Naive thymus-derived CD4-positive, alpha-beta T cell (primary cell): ENCODE measurements around the gene SFI1. TPM values are rescaled to one million over a fixed set of nuclear protein-coding genes. Genes with fewer than 3 reads are reported as not detected.
A peak's percentile ranks its signal among the peaks of the same experiment; 100 is the strongest.

Experiments
- ATAC-seq: fragments of 150-1000 bp; cut with Tn5 transposase; 2 replicates; pipeline ENCODE4 v1.10.0; 2021; ENCODE audit warnings: mild to moderate bottlenecking, moderate library complexity
- CTCF ChIA-PET: fragments of 350-600 bp; sonication (Branson Sonifier 250); formaldehyde crosslinking; loops from one replicate; lab custom pipeline; 2021; ENCODE audit warnings: antibody characterized with exemption; lab: Charles Lee
- POLR2A ChIA-PET: fragments of 350-600 bp; sonication (Branson Sonifier 250); formaldehyde crosslinking; loops from one replicate; lab custom pipeline; 2021; ENCODE audit warnings: antibody characterized with exemption, inconsistent platforms; lab: Charles Lee
- DNase-seq, 9 donors: peaks; one replicate each; pipeline versions ENCODE4 v3.0.0 to v3.0.0-alpha.2; 2020 to 2022; ENCODE audit warnings: mixed read lengths in 1 of 9
- H3K27ac ChIP-seq: one replicate; pipeline ENCODE4 v1.7.0; 2013; ENCODE audit warnings: mild to moderate bottlenecking, low read depth, low read length, moderate library complexity
- H3K27me3 ChIP-seq, 2 donors: one replicate each; pipeline ENCODE4 v1.7.0; 2013; ENCODE audit warnings: low read length in 2 of 2, mild to moderate bottlenecking in 2 of 2, moderate library complexity in 2 of 2; ENCODE audit not compliant: control insufficient read depth in 2 of 2, insufficient read depth in 2 of 2
- H3K36me3 ChIP-seq, 3 experiments: 1 replicate in 2 of 3; 2 replicates in 1 of 3; pipeline ENCODE4 v1.7.0; 2013; ENCODE audit warnings: low read length in 3 of 3, mild to moderate bottlenecking in 3 of 3, moderate library complexity in 1 of 3; ENCODE audit not compliant: insufficient read depth in 3 of 3, control insufficient read depth in 2 of 3
- H3K4me1 ChIP-seq, 2 donors: one replicate each; pipeline ENCODE4 v1.7.0; 2013; ENCODE audit warnings: low read length in 2 of 2, mild to moderate bottlenecking in 2 of 2, moderate library complexity in 1 of 2; ENCODE audit not compliant: control insufficient read depth in 2 of 2, insufficient read depth in 2 of 2
- H3K4me3 ChIP-seq: 2 replicates; pipeline ENCODE4 v1.7.0; 2013; ENCODE audit warnings: mild to moderate bottlenecking, low read length
- H3K9me3 ChIP-seq, 3 experiments: 1 replicate in 2 of 3; 2 replicates in 1 of 3; pipeline ENCODE4 v1.7.0; 2013; ENCODE audit warnings: low read length in 3 of 3; ENCODE audit not compliant: control insufficient read depth in 2 of 3
- H3K27ac Mint-ChIP-seq, 9 donors: one replicate each; pipeline ENCODE4 v1.8.0; 2020 to 2022; ENCODE audit warnings: mixed read lengths in 9 of 9, mild to moderate bottlenecking in 8 of 9, moderate library complexity in 5 of 9, inconsistent platforms in 2 of 9
- H3K27me3 Mint-ChIP-seq, 5 donors: one replicate each; pipeline ENCODE4 v1.8.0; 2021 to 2022; ENCODE audit warnings: mixed read lengths in 5 of 5, mild to moderate bottlenecking in 1 of 5
- H3K36me3 Mint-ChIP-seq, 5 donors: one replicate each; pipeline ENCODE4 v1.8.0; 2020 to 2022; ENCODE audit warnings: mixed read lengths in 5 of 5, mild to moderate bottlenecking in 3 of 5, inconsistent platforms in 1 of 5
- H3K4me1 Mint-ChIP-seq, 7 donors: one replicate each; pipeline ENCODE4 v1.8.0; 2020 to 2022; ENCODE audit warnings: mixed read lengths in 7 of 7, mild to moderate bottlenecking in 3 of 7, inconsistent platforms in 1 of 7
- H3K4me3 Mint-ChIP-seq, 10 donors: one replicate each; pipeline ENCODE4 v1.8.0; 2020 to 2022; ENCODE audit warnings: mild to moderate bottlenecking in 10 of 10, mixed read lengths in 10 of 10, moderate library complexity in 6 of 10, inconsistent platforms in 2 of 10
- H3K9me3 Mint-ChIP-seq, 11 donors: one replicate each; pipeline ENCODE4 v1.8.0; 2020 to 2022; ENCODE audit warnings: mixed read lengths in 11 of 11, mild to moderate bottlenecking in 4 of 11, inconsistent platforms in 1 of 11, moderate library complexity in 1 of 11
- intact Hi-C, 2 donors: fragments of 100-400 bp; cut with micrococcal nuclease; formaldehyde crosslinking; loops; one replicate each; pipeline ENCODE4 v1.15.1; 2023
- polyA plus RNA-seq, 2 donors: library from polyadenylated mRNA; unstranded; fragments of 300-500 nt; fragmentation: Illumina TruSeq; gene quantifications; one replicate each; pipeline ENCODE4 v1.2.3, GENCODE V29; 2021
- total RNA-seq, 6 experiments: library from RNA in 5 of 6; stranded (reverse) in 5 of 6; gene quantifications; 1 replicate in 5 of 6; 2 replicates in 1 of 6; pipeline ENCODE4 v1.2.3 and lab custom pipeline; 2021 to 2026

SFI1 gene
- total and polyA plus RNA-seq, 7 experiments from 2014 or later: 25.9 to 359 (median 253) TPM

- CTCF ChIA-PET: no interaction called here
- H3K4me1 Mint-ChIP-seq: peaks cover 7 to 58% (median 50%) of the 10 kb centered on the region in 7 donors
- peaks cover 0 to 15% (median 8%) of the 10 kb centered on the region in 5 donors for H3K36me3 Mint-ChIP-seq
- H3K27ac ChIP-seq: peak overlapping the region; percentile 92
- H3K36me3 ChIP-seq: peaks cover 0 to 7% (median 0%) of the 10 kb centered on the region in 3 experiments
- peak overlapping the region; percentile 92 to 99 (median 97) for H3K27ac Mint-ChIP-seq
- ATAC-seq (no peak), DNase-seq (no peak)
- H3K27me3 Mint-ChIP-seq: no peaks in the 10 kb centered on the region
- H3K9me3 ChIP-seq: no peaks in the 10 kb centered on the region
- peaks cover 25% of the 10 kb centered on the region in 2 donors for H3K4me1 ChIP-seq
- no peaks in the 10 kb centered on the region for H3K27me3 ChIP-seq
- intact Hi-C loops: loop anchor here (5.0 to 10.0 kb wide), 6 partner anchors 42 to 1611 kb away; partner anchors contain the start of genes DEPDC5 (in 1 of the 2), MORC2 (in 1 of the 2), MTFP1 (in 1 of the 2) and MTMR3 (in 1 of the 2)
- H3K4me3 ChIP-seq: peak overlapping the region; percentile 83
- POLR2A ChIA-PET: interaction anchor here (0.7 to 2.2 kb wide), 10 partner anchors 11 to 555 kb away, joined by 3 to 10 read pairs (median 3); partner anchors contain the start of genes DEPDC5 and PISD
- no peaks in the 10 kb centered on the region for H3K9me3 Mint-ChIP-seq
- peak overlapping the region; percentile 23 to 99 (median 94) for H3K4me3 Mint-ChIP-seq
These were observed 993 bp upstream of the SFI1 start for GRCh38 chr22:31495343-31495742.

- peaks cover 9 to 50% (median 44%) of the 10 kb centered on the region in 7 donors for H3K4me1 Mint-ChIP-seq
- Histone ChIP-seq H3K4me3 (peak overlapping the region; percentile 83), H3K9me3 (no peaks in the 10 kb centered on the region), H3K4me1 (peaks cover 17 to 18% of the 10 kb centered on the region in 2 donors), H3K27me3 (no peaks in the 10 kb centered on the region), H3K27ac (peak overlapping the region; percentile 92), H3K36me3 (peaks cover 0 to 11% (median 0%) of the 10 kb centered on the region in 3 experiments)
- H3K4me3 Mint-ChIP-seq: peak overlapping the region; percentile 85 to 99 (median 96)
- POLR2A ChIA-PET: interaction anchor here (2.2 kb wide), 1 partner anchor 206 kb away, joined by 10 read pairs; no protein-coding TSS in a partner anchor
- H3K9me3 Mint-ChIP-seq: no peaks in the 10 kb centered on the region
- H3K27ac Mint-ChIP-seq: peak overlapping the region; percentile 92 to 99 (median 98)
- peaks cover 0 to 19% (median 9%) of the 10 kb centered on the region in 5 donors for H3K36me3 Mint-ChIP-seq
- no peaks in the 10 kb centered on the region for H3K27me3 Mint-ChIP-seq
- ATAC-seq: peak; percentile 21
- peak in 4 of 9 donors; percentile 22 to 58 (median 54) for DNase-seq
- intact Hi-C loops: loop anchor here (1.0 to 10.0 kb wide), 21 partner anchors 7 to 1612 kb away; partner anchors contain the start of genes DRG1 (in 2 of the 2), MORC2 (in 2 of the 2), PATZ1 (in 2 of the 2) and PRR14L (in 2 of the 2)
- CTCF ChIA-PET: no interaction called here
These were observed 405 bp downstream of the SFI1 start for GRCh38 chr22:31496735-31497146.

- Histone ChIP-seq H3K9me3 (no peaks in the 10 kb centered on the region), H3K27me3 (no peaks in the 10 kb centered on the region), H3K36me3 (peaks cover 0 to 11% (median 0%) of the 10 kb centered on the region in 3 experiments), H3K4me1 (peaks cover 20% of the 10 kb centered on the region in 2 donors), H3K4me3 (peak overlapping the region; percentile 83), H3K27ac (peak overlapping the region; percentile 92)
- Mint-ChIP-seq H3K36me3 (peaks cover 0 to 21% (median 11%) of the 10 kb centered on the region in 5 donors), H3K27ac (peak overlapping the region; percentile 92 to 99 (median 98)), H3K9me3 (no peaks in the 10 kb centered on the region), H3K4me1 (peaks cover 15 to 52% (median 44%) of the 10 kb centered on the region in 7 donors), H3K27me3 (no peaks in the 10 kb centered on the region), H3K4me3 (peak overlapping the region; percentile 85 to 99 (median 96))
- POLR2A ChIA-PET: interaction anchor here (1.7 kb wide), 1 partner anchor 8 kb away, joined by 8 read pairs; the partner anchor contains the start of gene EIF4ENIF1
- CTCF ChIA-PET: no interaction called here
- DNase-seq (peak in 7 of 9 donors; percentile 64 to 85 (median 79)), ATAC-seq (peak; percentile 51)
- intact Hi-C loops: loop anchor here (1.0 to 10.0 kb wide), 15 partner anchors 8 to 1613 kb away; partner anchors contain the start of genes DRG1 (in 2 of the 2), MORC2 (in 2 of the 2), TUG1 (in 2 of the 2) and YWHAH (in 2 of the 2)
These were observed 1.0 kb downstream of the SFI1 start for GRCh38 chr22:31497148-31497938.

GRCh38 chr22:31501738-31502137 lies 5.4 kb downstream of the SFI1 start:
- peaks cover 43 to 80% (median 68%) of the 10 kb centered on the region in 7 donors for H3K4me1 Mint-ChIP-seq
- peaks cover 22% of the 10 kb centered on the region in 2 donors for H3K4me1 ChIP-seq
- DNase-seq (no peak), ATAC-seq (no peak)
- H3K27ac Mint-ChIP-seq: peak overlapping the region in 5 of 9 donors; percentile 20 to 73 (median 56)
- peaks cover 0 to 41% (median 22%) of the 10 kb centered on the region in 5 donors for H3K36me3 Mint-ChIP-seq
- peak overlapping the region in 9 of 10 donors; percentile 14 to 72 (median 56) for H3K4me3 Mint-ChIP-seq
- no peak overlapping the region for H3K4me3 ChIP-seq
- no peak overlapping the region for H3K27ac ChIP-seq
- intact Hi-C loops: no loop called here
- H3K9me3 ChIP-seq: no peaks in the 10 kb centered on the region
- H3K27me3 ChIP-seq: no peaks in the 10 kb centered on the region
- ChIA-PET CTCF (no interaction called here), POLR2A (interaction anchor here (0.9 to 1.0 kb wide), 2 partner anchors 10 to 13 kb away, joined by 3 read pairs; no protein-coding TSS in a partner anchor)
- no peaks in the 10 kb centered on the region for H3K27me3 Mint-ChIP-seq
- peaks cover 0 to 7% (median 0%) of the 10 kb centered on the region in 3 experiments for H3K36me3 ChIP-seq
- peaks cover 0 to 3% (median 0%) of the 10 kb centered on the region in 11 donors for H3K9me3 Mint-ChIP-seq

GRCh38 chr22:31503211-31503964 lies 7.1 kb downstream of the SFI1 start:
- ChIA-PET CTCF (interaction anchor here (0.7 kb wide), 1 partner anchor 53 kb away, joined by 3 read pairs; no protein-coding TSS in a partner anchor), POLR2A (no interaction called here)
- Histone ChIP-seq H3K4me1 (peaks cover 16 to 20% of the 10 kb centered on the region in 2 donors), H3K9me3 (no peaks in the 10 kb centered on the region), H3K27ac (no peak overlapping the region), H3K27me3 (no peaks in the 10 kb centered on the region), H3K4me3 (no peak overlapping the region), H3K36me3 (peaks cover 0 to 9% (median 0%) of the 10 kb centered on the region in 3 experiments)
- Mint-ChIP-seq H3K9me3 (peaks cover 0 to 7% (median 0%) of the 10 kb centered on the region in 11 donors), H3K4me1 (peaks cover 36 to 81% (median 72%) of the 10 kb centered on the region in 7 donors), H3K36me3 (peaks cover 0 to 46% (median 24%) of the 10 kb centered on the region in 5 donors), H3K27ac (peak overlapping the region in 2 of 9 donors; percentile 45 to 49), H3K4me3 (peak overlapping the region in 5 of 10 donors; percentile 14 to 61 (median 32)), H3K27me3 (no peaks in the 10 kb centered on the region)
- ATAC-seq: no peak
- no peak for DNase-seq
- intact Hi-C loops: no loop called here
